LNCAP (cell line): Measurements from ENCODE around the gene PEX14.

Experiments used
- TF ChIP-seq, protein P1 (sequence below): fragments of 450-650 bp; IDR thresholded peaks from 2 replicates; pipeline ENCODE4 v1.5.1; 2017; ENCODE audit warnings: mild to moderate bottlenecking

The PEX14 gene

DNA sequence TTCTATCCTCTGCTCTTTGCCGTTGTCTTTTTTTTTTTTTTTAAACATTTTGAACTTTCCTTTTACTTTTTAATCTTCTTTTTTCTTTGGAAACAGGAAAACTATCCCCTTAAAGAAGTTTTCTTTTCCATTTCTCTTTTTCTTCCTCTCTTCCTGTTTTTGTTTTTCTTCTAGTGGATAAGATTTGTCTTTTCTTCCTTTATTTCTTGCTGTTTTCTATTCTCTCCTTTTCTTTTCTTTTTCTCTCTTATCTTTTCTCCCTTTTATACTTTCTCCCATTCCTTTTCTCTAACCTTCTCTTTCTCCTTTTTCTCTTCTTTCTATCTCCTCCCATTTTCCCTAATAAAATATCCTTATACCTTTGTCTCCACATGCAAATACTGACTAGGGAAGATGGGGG is 46.2 kb downstream of the PEX14 start:
- TF ChIP-seq, protein P1, sequence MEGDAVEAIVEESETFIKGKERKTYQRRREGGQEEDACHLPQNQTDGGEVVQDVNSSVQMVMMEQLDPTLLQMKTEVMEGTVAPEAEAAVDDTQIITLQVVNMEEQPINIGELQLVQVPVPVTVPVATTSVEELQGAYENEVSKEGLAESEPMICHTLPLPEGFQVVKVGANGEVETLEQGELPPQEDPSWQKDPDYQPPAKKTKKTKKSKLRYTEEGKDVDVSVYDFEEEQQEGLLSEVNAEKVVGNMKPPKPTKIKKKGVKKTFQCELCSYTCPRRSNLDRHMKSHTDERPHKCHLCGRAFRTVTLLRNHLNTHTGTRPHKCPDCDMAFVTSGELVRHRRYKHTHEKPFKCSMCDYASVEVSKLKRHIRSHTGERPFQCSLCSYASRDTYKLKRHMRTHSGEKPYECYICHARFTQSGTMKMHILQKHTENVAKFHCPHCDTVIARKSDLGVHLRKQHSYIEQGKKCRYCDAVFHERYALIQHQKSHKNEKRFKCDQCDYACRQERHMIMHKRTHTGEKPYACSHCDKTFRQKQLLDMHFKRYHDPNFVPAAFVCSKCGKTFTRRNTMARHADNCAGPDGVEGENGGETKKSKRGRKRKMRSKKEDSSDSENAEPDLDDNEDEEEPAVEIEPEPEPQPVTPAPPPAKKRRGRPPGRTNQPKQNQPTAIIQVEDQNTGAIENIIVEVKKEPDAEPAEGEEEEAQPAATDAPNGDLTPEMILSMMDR, result no peak

- TF ChIP-seq, protein P1, result no peak
These were observed 46.9 kb downstream of the PEX14 start for GRCh38 chr1:10521537-10522157.

GRCh38 chr1:10522322-10522860 is 47.6 kb downstream of the PEX14 start:
- TF ChIP-seq, protein P1, result no peak

GRCh38 chr1:10525208-10525607 is 50.5 kb downstream of the PEX14 start:
- TF ChIP-seq, protein P1, result no peak

DNA sequence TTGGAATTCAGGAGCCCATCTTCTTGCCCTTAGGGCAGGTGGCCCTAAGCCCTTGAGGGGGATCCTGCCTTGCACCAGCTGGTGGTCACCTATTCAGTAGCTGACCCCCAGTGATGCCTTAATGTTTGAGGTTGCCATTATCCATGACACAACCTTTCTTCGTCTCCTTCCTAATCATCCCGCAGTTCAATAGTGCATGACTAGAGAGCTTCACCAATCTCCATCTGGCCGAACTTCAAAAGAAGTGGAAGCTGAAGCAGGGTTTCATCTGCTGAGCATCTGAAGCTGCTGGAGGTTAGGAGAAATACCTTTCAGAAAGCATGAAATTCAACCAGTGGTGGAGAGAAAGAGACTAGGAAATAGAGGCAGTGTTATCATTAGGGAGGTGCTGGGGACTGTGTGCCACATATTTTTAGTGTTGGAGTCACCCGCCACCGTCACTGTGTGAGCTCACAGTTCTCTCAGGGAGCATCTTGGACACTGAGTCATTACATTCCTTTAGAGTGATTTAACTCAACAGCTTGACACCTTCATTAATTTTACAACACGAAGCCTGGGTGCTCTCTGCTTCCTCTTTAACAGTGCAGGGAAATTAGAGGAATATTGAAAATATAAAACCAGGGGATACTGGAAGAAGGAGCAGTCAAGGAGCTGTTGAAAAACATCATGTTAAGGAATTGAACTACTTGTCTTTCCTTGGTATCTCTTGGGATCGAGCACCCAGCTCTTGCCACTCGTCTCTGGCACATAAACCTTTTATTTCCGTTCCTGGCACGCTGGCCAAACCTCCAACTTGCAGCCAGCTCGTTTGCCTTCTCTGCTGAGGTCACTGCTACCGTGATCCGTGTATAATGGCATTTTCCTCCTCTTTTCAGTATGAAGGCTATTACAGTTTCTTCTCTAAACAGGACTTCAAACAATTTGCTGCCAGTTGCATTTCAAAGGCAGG is 53.6 kb downstream of the PEX14 start:
- TF ChIP-seq, protein P1, result no peak

- TF ChIP-seq, protein P1, result no peak
These were observed 54.3 kb downstream of the PEX14 start for GRCh38 chr1:10529091-10529490.

- TF ChIP-seq, protein P1, result no peak
These were observed 55.0 kb downstream of the PEX14 start for GRCh38 chr1:10529765-10530164.
